DMS53 treated with DMSO at 0.1 percent for 48 hours (cell line): ENCODE data around the gene SRRM3.
"Not testable (repeated sequence)": the region's sequence is repeated elsewhere in the genome, so short reads cannot be mapped to it uniquely, and the experiment has no call there.

Source experiments
- DNase-seq: peaks from one replicate; lab custom pipeline; 2025; ENCODE audit not compliant: unreplicated experiment; lab: John Stamatoyannopoulos, UW

The SRRM3 gene

DNA sequence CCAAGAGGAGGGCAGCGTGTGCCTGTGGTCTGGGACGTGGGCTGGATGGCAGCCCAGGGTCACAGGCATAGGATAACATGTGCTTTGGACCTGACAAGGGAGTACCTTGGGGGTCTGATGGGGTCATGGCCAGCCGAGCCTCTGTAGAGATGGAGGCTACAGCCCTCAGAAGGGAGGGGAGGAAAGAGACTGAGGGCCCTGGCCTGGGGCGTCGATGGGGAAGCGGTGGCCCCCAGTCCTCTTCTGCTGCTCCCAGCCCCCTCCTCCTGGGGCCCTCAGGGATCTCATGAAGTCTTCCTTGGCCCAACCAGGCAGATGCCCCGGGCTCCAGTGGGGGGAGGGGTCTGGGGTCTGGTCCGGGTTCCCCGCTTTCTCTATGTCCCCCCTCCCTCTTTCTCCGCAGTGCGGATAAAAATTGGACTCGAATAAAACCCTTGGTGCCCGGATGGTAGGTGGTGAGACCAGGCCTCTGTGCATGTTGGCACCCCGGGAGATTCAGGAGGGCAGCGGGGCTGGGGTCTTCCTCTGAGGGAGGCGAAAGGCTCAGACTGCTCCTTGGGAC, 85.2 kb downstream of the SRRM3 start:
- DNase-seq: no peak

- not testable (repeated sequence) for DNase-seq
Observed at GRCh38 chr7:76290847-76291350, 89.2 kb downstream of the SRRM3 start.

- peak; percentile 91 for DNase-seq
Observed at GRCh38 chr7:76291351-76292212, 89.9 kb downstream of the SRRM3 start.

DNA sequence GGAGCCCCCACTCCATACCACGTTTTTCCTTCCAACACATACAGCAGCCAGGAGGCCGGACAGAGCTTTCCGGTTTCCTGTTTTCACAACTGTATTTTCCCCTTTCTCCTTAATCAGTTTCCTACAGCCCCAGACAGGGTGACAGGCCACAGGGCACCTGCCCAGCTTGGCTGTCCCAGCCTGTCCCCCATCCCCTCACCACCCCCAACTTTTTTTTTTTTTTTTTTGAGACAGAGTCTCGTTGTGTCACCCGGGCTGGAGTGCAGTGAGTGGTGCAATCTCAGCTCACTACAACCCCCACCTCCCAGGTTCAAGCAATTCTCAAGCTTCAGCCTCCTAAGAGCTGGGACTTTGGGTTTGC, 90.5 kb downstream of the SRRM3 start:
- peak; percentile 60 for DNase-seq

DNA sequence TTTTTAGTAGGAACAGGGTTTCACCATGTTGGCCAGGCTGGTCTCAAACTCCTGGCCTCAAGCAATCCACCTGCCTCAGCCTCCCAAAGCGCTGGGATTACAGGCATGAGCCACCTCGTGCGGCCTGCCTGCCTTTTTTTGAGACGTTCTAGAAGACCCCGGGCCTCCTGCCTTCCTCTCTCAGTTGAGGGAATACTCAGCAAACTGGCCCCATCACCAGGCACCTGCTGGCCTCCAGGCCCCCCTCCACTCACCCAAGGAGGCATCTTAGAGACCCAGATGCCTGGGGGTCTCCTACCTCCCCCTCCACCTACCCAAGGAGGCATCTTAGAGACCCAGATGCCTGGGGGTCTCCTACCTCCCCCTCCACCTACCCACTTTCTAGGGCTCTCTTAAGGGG, 91.2 kb downstream of the SRRM3 start:
- not testable (repeated sequence) for DNase-seq

GRCh38 chr7:76293407-76293901, 91.8 kb downstream of the SRRM3 start:
- no peak for DNase-seq

DNA sequence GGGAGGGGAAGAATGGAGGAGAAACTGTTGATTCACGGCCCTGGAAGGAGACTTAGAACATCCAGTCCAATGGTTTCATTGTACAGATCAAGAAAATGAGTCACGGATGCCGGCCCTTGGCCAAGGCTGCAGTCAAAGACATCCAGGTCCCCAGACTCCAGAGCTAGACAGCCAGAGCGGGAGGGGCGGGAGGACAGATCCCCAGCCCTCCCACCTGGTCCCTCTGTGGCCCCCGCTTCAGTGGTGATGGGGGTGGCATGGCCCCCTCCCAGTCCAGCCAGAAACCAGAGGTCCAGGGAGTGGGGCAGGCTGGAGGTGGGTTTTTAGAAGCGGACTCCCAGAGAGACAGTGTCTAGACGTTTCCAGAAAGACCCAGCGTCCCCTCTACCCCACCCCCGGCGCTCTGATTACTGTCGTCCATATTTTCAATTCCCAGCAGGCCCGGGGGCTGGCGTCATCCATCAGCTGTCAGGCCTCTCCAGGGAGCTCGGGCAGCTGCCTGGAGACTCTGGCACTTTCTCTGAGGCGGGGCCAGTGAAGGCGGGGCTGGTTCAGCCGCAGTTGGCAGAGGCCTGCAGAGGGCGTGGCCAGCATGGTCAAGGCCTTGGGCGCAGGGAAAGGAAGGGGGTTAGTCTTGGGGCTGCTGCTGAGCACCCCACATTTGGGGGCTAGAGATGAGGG, 92.8 kb downstream of the SRRM3 start:
- DNase-seq: peak; percentile 80

DNA sequence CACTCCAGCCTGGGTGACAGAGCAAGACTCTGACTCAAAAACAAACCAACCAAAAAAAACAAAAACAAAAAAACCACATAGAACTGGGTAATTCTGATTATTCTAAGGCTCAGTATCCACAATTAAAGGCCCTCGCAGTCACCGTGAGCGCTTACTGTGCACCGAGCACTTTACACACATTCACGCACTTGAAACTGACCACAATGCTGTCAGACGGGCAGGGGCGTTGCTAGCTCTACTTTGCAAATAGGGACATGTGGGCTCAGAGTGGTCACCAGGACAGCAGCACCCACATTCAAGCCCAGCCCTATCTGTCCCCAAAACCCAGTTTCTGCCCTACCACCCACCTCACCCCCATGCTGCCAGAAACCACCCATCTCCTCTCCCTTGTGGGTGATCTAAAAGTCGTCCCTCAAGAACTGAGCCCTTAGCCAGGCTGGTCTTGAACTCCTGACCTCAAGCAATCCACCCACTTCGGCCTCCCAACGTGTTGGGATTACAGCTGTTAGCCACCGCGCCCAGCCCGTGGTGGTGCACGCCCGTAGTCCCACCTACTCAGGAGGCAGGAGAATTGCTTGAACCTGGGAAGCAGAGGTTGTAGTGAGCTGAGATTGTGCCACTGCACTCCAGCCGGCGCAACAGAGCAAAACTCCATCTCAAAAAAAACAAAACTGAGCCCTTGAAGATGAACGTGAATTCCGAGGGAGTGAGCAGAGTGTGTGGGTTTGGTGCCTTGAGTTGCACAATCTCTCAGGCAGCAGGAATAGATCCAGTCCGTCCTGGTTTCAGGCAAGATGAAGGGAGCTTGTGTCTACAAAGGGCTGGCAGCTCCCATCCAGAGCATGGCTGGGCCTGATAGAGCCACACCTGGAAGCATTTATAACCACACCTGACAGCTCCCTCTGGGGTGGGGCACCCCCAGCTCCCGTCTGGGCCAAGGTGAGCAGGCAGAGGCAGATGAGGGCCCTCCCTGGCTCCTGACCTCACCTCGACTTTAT, 95.3 kb downstream of the SRRM3 start:
- no peak for DNase-seq

DNA sequence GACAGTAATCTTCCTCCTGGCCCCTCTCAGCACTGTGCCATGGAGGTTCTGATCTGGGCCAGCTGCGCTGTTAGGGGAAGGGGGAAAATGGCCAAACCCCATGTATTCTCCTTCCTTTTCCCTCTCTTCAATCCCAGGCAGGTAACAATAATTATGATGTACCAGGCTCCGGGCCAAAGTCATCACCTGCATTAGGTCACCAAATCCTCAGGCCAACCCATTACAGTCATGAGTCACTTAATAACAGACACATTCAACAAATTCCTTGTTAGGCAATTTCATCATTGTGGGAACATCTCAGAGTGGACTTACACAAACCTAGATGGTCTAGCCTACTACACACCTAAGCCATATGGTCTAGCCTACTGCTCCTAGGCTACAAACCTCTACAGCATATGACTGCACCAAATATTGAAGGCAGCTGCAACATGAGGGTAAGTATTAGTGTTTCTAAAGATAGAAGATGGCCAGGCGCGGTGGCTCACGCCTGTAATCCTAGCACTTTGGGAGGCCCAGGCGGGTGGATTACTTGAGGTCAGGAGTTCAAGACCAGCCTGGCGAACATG, 98.6 kb downstream of the SRRM3 start:
- DNase-seq: peak; percentile 89

DNA sequence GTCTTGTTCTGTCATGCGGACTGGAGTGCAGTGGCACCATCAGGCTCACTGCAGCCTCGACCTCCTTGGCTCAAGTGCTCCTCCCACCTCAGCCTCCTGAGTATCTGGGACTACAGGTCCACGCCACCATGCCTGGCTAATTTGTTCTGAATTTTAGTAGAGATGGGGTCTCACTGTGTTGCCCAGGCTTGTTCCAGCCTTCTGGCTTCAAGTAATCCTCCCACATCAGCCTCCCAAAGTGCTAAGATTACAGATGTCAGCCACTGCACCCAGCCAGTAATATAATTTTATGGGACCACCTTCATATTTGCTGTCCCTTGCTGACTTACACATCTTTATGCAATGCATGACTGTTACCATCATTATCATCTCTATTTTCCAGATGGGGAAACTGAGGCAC, 99.3 kb downstream of the SRRM3 start:
- no peak for DNase-seq

GRCh38 chr7:76302347-76303201, 100.9 kb downstream of the SRRM3 start, which contains the start of gene HSPB1:
HSPB1 (plus strand) TSS chr7:76302673; CDS start chr7:76302713, 40 bp downstream.
- peak; percentile 96 for DNase-seq

DNA sequence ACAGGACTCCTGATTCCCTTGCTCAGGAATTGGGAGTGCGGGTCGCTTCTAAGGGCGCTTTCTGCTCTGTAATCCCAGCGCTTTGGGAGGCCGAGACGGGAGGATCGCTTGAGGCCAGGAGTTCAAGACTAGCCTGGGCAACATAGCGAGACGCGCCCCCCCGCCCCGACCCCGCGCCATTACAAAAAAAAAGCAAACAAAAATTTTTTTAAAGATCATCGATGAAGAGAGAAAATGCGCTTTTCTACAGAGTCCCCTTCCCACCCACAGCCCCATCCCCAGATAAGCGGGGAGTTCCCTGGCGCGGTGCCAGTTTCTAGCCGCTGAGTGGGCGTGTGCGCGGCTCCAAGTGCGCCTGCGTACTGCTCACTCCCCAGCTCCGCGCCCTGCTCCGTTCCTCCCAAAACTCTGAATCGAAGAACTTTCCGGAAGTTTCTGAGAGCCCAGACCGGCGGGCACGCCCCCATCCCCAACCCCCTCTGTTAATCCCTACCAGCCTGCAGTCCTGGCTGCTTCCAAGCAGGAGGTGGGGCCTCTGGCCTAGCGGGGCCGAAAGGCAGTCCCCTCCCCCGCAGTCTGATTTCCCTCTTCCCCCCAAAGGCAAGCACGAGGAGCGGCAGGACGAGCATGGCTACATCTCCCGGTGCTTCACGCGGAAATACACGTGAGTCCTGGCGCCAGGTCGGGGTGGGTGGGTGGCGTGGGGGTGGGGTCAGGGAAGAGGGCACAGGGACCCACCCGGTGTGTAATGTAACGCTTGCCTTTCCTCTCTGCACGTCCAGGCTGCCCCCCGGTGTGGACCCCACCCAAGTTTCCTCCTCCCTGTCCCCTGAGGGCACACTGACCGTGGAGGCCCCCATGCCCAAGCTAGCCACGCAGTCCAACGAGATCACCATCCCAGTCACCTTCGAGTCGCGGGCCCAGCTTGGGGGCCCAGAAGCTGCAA, 101.8 kb downstream of the SRRM3 start:
- DNase-seq: peak; percentile 96

GRCh38 chr7:76304888-76305375, 103.2 kb downstream of the SRRM3 start:
- no peak for DNase-seq

- not testable (repeated sequence) for DNase-seq
Observed at GRCh38 chr7:76308874-76309273, 107.2 kb downstream of the SRRM3 start.

DNA sequence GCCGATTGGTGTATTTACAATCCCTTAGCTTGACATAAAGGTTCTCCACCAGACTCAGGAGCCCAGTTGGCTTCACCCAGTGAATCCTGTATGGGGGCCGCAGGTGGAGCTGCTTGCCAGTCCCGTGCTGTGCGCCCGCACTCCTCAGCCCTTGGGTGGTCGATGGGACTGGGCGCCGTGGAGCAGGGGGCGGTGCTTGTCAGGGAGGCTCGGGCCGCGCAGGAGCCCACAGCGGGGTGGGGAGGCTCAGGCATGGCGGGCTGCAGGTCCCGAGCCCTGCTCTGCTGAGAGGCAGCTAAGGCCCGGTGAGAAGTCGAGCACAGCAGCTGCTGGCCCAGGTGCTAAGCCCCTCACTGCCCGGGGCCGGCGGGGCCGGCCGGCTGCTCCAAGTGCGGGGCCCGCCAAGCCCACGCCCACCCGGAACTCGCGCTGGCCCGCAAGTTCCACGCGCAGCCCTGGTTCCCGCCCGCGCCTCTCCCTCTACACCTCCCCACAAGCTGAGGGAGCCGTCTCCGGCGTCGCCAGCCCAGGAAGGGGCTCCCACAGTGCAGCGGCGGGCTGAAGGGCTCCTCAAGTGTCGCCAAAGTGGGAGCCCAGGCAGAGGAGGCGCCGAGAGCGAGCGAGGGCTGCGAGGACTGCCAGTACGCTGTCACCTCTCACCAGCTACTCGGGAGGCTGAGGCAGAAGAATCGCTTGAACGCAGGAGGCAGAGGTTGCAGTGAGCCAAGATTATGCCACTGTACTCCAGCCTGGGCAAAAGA, 107.8 kb downstream of the SRRM3 start:
- DNase-seq: not testable (repeated sequence)

DNA sequence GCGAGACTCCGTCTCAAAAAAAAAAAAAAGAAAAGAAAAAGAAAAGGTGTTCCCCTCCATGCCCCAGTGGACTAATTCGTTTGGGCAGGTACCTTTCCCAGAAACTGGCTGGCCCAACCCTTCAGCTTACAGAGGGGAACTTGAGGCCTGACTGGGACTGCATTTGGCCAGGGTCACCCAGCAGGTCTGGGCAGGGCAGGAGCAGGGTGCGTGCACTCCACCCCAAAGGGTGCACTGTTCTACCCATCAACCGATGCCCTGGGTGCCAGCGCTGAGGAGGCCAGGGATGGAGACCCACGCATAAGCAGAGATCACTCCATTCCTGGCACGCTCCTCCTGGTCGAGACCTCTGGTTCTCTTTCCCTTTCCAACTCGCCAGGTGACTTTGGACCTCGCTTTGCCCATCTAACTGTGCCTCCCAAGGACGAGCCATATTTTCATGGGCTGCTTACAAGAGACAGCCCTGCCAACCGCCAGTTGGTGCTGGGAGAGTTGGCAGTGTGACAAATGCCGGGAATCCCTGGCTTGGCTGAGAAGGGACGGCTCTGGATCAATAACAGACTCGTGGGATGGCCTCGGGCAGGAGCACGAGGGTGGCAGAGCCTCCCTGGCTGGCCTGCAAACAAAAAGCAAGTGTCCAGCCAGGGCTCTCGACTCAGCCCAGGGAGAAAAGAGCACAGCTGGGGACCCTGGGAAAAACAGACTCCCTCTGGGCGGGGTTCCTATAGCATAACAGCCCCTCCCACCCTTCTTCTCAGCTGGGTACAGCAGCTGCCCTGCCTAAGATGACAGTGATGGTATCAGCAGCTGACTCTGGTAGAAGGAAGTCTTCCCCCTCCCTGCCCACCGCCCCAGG, 108.6 kb downstream of the SRRM3 start:
- no peak for DNase-seq
